Endodermal cell (in vitro differentiated cells): ENCODE data around the gene DENND1A. TPM values are rescaled to one million over a fixed set of nuclear protein-coding genes. Genes with fewer than 3 reads are reported as not detected.

Experiments used
- DNase-seq: peaks from one replicate; pipeline ENCODE4 v3.0.0-alpha.2; 2017
- H3K27ac ChIP-seq: 2 replicates; pipeline ENCODE4 v1.5.1; 2013; ENCODE audit warnings: mild to moderate bottlenecking, low read depth, low read length, moderate library complexity
- H3K27me3 ChIP-seq: 2 replicates; pipeline ENCODE4 v1.6.1; 2013; ENCODE audit warnings: mild to moderate bottlenecking, low read length, moderate library complexity; ENCODE audit not compliant: insufficient read depth, control insufficient read depth, poor library complexity, severe bottlenecking
- H3K36me3 ChIP-seq: 2 replicates; pipeline ENCODE4 v1.7.0; 2013; ENCODE audit warnings: mild to moderate bottlenecking, low read length, moderate library complexity; ENCODE audit not compliant: control insufficient read depth, insufficient read depth
- H3K4me1 ChIP-seq: one replicate; pipeline ENCODE4 v1.7.0; 2013; ENCODE audit warnings: low read length; ENCODE audit not compliant: control insufficient read depth, insufficient read depth
- H3K4me3 ChIP-seq: 2 replicates; pipeline ENCODE4 v1.5.1; 2013; ENCODE audit warnings: mild to moderate bottlenecking, low read length, moderate library complexity
- H3K9ac ChIP-seq: 2 replicates; pipeline ENCODE4 v1.6.1; 2013; ENCODE audit warnings: mild to moderate bottlenecking, low read length, moderate library complexity; ENCODE audit not compliant: poor library complexity, severe bottlenecking; ENCODE audit errors: extremely low read depth
- H3K9me3 ChIP-seq: 2 replicates; pipeline ENCODE4 v1.6.1; 2013; ENCODE audit warnings: mild to moderate bottlenecking, low read length, moderate library complexity; ENCODE audit not compliant: control insufficient read depth
- H3K27ac Mint-ChIP-seq: 2 replicates; pipeline ENCODE4 v1.8.0; 2020; ENCODE audit warnings: mixed read lengths
- H3K27me3 Mint-ChIP-seq: 2 replicates; pipeline ENCODE4 v1.8.0; 2021; ENCODE audit warnings: mild to moderate bottlenecking, mixed read lengths; ENCODE audit not compliant: insufficient read depth
- H3K36me3 Mint-ChIP-seq: 2 replicates; pipeline ENCODE4 v1.8.0; 2020; ENCODE audit warnings: low read depth, mixed read lengths
- H3K4me1 Mint-ChIP-seq: 2 replicates; pipeline ENCODE4 v1.8.0; 2020; ENCODE audit warnings: mixed read lengths
- H3K4me3 Mint-ChIP-seq: 2 replicates; pipeline ENCODE4 v1.8.0; 2020; ENCODE audit warnings: mild to moderate bottlenecking, moderate library complexity, mixed read lengths
- H3K9me3 Mint-ChIP-seq: 2 replicates; pipeline ENCODE4 v1.8.0; 2020; ENCODE audit warnings: mild to moderate bottlenecking, mixed read lengths
- CTCF ChIP-seq: fragments of 200-600 bp; sonication (generic); conservative IDR thresholded peaks from 2 replicates; pipeline ENCODE4 v1.5.0; 2021; ENCODE audit warnings: antibody characterized with exemption, mild to moderate bottlenecking
- WGBS, 2 experiments: methylation state at CpG; one replicate each; pipeline versions ENCODE4 v1.1.5 to v1.1.7; 2013; ENCODE audit warnings: missing lambda C conversion rate in 2 of 2, mixed read lengths in 1 of 2; ENCODE audit not compliant: insufficient coverage in 1 of 2, insufficient read length in 1 of 2; 5-methylcytosine and 5-hydroxymethylcytosine counted together
- total RNA-seq, 2 donors: library from RNA; stranded (reverse); fragmentation: NEBNext Ultra II Directional in 1 of 2; extraction: Animal tissue kit (Norgen Biotek cat#: 25700) in 1 of 2; gene quantifications; 2 replicates in 1 of 2; 3 replicates in 1 of 2; pipeline ENCODE4 v1.2.1, GENCODE V29; 2021

The DENND1A gene
- total RNA-seq, 2 donors from 2014 or later: 29.5 to 38.4 TPM

DNA sequence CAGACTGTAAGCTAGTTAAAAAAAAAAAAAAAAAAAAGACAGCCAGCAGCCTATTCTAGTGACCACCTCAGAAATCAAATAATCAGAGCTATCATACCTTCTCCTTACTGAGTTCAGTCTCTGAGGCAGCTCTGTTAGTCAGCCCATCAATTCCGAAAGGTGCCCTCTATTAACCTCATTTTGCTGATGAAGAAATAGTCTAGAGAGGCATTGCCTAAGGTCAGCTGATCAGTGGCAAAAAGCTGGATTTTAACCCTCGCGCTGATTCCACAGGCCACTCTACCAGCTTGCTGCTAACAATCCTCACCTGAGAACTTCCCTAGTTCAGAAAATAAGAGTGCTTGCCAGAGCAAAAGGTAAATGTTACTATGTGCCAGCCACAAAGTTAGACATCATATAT lies 172.0 kb downstream of the DENND1A start:
- TF ChIP-seq CTCF: no peak
- Histone ChIP-seq H3K9me3 (no peaks in the 10 kb centered on the region), H3K4me1 (peaks cover 7% of the 10 kb centered on the region), H3K27me3 (no peaks in the 10 kb centered on the region), H3K27ac (no peak overlapping the region), H3K9ac (no peak overlapping the region), H3K36me3 (no peaks in the 10 kb centered on the region), H3K4me3 (no peak overlapping the region)
- no peak for DNase-seq
- WGBS, 2 experiments: 94 to 97% methylated on average over 3 of the region's 3 CpGs
- Mint-ChIP-seq H3K27me3 (no peaks in the 10 kb centered on the region), H3K9me3 (no peaks in the 10 kb centered on the region), H3K4me1 (peaks cover 6% of the 10 kb centered on the region), H3K27ac (no peak overlapping the region), H3K4me3 (no peak overlapping the region), H3K36me3 (peaks cover 5% of the 10 kb centered on the region)

GRCh38 chr9:123757547-123757946 lies 172.4 kb downstream of the DENND1A start:
- peaks cover 7% of the 10 kb centered on the region for H3K4me1 ChIP-seq
- H3K9ac ChIP-seq: no peak overlapping the region
- TF ChIP-seq CTCF: no peak
- H3K9me3 Mint-ChIP-seq: no peaks in the 10 kb centered on the region
- WGBS, 2 experiments: 89 to 100% methylated on average over 3 to 6 of the region's 6 CpGs
- no peak overlapping the region for H3K4me3 Mint-ChIP-seq
- H3K27ac ChIP-seq: no peak overlapping the region
- H3K27me3 Mint-ChIP-seq: no peaks in the 10 kb centered on the region
- H3K36me3 Mint-ChIP-seq: peaks cover 5% of the 10 kb centered on the region
- H3K4me1 Mint-ChIP-seq: peaks cover 6% of the 10 kb centered on the region
- H3K4me3 ChIP-seq: no peak overlapping the region
- H3K27me3 ChIP-seq: no peaks in the 10 kb centered on the region
- H3K36me3 ChIP-seq: no peaks in the 10 kb centered on the region
- H3K27ac Mint-ChIP-seq: no peak overlapping the region
- DNase-seq: no peak
- H3K9me3 ChIP-seq: no peaks in the 10 kb centered on the region

DNA sequence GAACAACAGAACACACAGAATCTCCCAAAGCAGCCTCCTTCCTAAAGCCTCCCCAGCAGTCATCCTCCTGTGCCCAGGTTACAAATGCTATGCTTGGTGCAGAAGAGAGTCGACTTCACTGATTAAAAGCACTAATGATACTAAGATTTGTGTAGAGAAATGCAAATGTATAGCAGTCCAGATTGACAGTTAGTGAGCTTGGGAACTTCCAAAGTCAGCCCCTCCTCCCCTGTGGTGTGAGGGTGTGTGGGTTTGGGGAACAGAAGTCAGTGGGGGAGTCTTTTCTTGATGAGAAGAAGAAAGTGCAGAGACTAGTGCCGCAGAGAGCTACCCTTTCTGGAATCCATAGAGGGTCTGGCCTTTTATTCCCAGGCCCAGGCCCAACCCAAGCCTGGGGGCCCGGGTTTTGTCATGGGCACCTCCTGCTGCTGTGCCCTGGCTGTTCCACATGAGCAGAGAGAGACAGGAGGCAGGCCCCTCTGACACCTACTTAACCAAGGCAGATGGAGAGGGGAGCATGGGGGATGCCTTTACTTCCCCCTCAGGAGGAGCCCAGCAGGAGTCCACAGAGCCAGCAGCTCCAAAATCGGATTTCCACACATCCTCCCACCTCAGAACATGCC lies 173.3 kb downstream of the DENND1A start:
- peaks cover 7% of the 10 kb centered on the region for H3K4me1 ChIP-seq
- Mint-ChIP-seq H3K4me1 (peaks cover 6% of the 10 kb centered on the region), H3K27me3 (no peaks in the 10 kb centered on the region), H3K4me3 (no peak overlapping the region), H3K9me3 (no peaks in the 10 kb centered on the region), H3K27ac (no peak overlapping the region), H3K36me3 (peaks cover 5% of the 10 kb centered on the region)
- H3K27ac ChIP-seq: no peak overlapping the region
- 72% methylated on average over 4 of the region's 4 CpGs; no CpG with 5 or more reads in 1 of the 2 experiments for WGBS, 2 experiments
- no peaks in the 10 kb centered on the region for H3K9me3 ChIP-seq
- no peak overlapping the region for H3K9ac ChIP-seq
- TF ChIP-seq CTCF: no peak
- no peaks in the 10 kb centered on the region for H3K27me3 ChIP-seq
- no peaks in the 10 kb centered on the region for H3K36me3 ChIP-seq
- DNase-seq: peak; percentile 55
- H3K4me3 ChIP-seq: no peak overlapping the region
